ENCODE measurements around the gene KCNJ6.

KCNJ6 gene

DNA sequence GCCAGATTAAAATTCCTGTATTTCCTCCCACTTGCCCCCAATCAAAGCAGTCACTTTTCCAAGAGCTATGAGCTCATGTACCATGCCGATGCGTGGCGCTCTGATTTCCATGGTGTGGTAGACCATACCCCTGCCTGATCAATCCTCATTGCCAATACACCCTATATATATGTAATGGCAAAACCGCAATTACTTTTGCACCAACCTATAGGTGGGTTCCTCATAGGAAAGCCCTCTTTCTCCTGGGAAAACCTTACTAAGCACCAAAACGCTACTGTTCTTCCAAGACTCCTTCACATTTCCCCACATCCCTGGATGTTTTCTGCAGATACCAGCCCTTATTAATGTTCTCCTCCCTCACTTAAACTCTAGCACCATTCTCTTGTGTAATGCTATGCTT is 11.0 kb downstream of the KCNJ6 start:
- FAIRE-seq (no peak), DNase-seq (ENCODE audit: low spot score) (no peak)

DNA sequence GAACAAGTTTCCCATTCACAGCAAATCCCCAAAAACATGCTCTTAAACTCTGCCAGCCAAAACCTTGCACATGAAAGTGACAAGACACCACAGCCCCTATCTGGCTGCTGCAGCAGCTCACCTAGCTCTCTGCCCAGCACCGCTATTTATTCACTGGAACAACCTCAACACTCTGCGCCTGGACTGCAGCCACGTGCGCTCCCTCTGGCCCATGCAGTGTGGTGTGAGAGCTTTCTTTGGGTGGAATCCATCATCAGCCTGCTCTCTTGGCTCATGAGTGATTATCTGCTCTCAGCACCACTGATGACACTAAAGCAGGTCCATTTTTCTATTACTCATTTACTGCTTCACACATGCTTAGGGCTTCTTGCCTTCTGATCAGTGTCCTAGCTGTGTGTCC is 11.4 kb downstream of the KCNJ6 start:
- no peak for DNase-seq (ENCODE audit: low spot score)
- no peak for FAIRE-seq

DNA sequence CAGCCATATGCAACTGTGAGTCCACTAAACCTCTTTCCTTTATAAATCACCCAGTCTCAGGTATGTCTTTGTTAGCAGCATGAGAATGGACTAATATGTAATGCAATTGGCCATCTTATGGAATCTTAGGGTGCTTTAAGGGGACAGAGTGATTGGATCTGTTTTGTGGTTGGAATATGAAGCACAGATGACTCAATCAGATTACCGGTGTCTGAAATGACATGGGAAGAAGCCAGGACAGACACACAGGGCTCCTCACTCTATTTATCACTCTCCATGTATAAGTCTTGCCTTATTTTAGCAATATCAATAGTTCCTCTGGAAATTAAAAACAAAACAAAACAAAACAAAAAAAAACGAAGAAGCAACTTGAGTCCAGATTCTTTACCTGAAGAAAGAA is 12.9 kb downstream of the KCNJ6 start:
- FAIRE-seq: no peak
- DNase-seq (ENCODE audit: low spot score): no peak

DNA sequence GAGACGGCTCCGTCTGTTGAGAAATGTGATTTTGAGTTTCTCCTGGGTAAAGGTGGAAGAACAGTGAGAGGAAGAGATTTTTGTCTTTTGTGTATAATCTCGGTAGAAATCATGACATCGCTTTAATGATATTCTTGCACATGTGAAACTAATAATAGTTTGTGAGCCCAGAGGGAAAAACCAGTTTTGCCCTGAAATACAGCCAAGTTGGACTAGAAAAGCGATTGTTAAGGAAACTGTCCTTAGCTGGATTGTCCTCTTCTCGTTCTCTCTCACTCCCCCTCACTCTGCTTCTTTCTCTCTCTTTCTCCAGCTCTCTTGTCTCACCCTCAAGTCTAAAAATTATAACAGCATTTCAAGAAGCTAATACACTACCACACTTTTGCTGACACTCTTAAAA is 17.1 kb downstream of the KCNJ6 start:
- no peak for FAIRE-seq
- DNase-seq (ENCODE audit: low spot score): no peak

DNA sequence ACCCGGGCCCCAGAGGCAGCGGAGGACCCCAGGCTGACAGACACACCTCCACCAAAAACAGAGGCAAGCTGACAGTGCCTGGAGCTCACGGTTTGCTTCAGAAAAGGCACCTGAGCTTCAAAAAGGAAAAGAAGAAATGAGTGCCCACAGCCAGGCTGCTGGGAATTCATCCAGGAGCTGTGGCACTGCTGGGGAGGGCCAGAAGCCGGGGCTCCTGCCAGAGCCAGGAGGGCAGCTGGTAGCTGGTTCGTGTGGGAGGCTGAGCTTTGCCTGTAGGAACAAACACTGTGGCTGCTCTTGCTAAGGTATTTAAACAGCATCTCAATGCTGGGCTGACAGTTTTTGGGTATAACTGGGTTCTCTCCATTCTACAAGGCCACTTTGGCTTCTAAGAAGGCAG is 19.5 kb downstream of the KCNJ6 start:
- FAIRE-seq: no peak
- DNase-seq (ENCODE audit: low spot score): no peak

DNA sequence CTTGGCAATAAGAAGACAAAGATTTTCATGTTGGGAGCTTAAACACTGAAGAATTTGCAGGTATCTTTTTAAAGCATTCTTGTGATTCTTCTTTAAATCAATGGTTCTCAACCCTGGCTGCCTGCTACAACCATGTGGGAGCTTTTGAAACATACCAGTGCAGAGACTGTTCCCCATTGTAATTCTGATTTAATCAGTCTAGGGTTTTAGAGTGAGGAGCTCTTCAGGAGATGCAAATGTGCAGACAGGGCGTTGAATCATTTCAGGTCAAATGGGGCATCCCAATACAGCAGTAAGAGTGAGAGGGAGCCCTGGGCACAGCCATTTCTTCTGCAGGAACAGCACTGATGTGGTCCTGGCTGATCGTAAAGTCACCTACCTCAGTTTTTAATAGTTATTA is 24.3 kb downstream of the KCNJ6 start:
- no peak for DNase-seq (ENCODE audit: low spot score)
- no peak for FAIRE-seq

DNA sequence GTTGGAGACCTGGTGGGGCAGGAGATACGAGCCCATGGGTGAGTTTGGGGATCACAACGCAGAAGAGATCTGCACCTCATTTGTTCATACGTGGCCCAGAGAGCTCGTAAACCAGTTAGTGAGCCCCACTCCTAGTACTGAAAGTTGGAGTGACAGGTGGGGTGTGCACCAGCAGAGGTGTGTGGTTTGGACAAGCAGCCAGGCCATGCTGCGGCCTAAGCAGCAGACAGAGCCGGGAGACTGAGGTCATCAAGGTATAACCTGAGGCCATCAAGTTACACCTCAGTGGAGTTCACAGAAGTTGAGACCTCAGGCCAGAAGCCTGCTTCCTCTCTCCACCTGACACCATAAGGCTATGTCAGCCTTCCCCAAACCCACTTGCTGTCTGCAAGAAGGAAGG is 27.6 kb downstream of the KCNJ6 start:
- DNase-seq (ENCODE audit: low spot score) (no peak), FAIRE-seq (no peak)

DNA sequence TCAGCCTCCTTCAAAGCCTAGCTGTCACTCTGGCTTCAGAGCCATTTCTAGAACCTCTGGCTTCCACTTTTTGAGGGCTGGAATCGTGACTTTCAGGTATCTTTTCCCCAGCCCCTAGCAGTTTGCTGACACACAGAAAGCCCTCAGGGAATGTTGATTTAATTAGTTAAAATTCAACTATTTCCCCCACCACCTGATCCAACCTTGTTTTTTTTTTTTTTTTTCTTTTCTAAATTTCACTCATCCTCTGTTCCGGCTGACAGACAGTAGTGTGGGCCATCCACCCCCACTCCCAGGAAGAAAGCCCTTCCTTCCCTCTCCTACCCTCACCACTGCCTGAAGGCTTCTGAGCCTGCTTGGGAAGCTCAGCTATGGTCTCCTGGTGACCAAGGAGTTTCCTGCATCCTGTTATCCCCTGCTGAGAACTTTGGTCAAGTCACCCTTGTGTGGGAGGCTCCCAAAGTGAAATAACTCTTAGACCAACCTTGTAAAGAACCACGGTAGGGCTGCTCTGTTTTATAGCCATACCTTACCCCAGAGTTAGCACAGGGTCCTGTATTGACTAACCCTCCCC is 29.4 kb downstream of the KCNJ6 start:
- no peak for FAIRE-seq
- no peak for DNase-seq (ENCODE audit: low spot score)

DNA sequence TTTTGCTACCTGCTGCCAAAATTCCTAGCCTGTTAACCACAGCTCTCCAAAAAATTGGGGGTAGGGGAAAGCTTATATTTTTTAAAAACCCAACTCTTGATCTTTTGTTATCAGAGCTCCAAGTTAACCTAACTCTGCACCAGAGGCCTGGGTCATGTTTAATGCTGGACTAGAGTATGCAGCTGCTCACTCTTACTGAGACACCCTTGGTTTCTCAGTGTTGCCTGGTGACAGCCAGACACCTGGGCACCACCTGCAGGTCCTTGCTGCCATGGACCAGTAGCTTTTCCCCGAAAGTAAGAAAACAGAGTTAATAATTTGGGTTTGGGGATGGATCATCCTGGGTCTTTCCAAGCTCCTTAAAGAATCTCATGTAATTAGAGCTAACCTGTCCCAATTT is 30.1 kb downstream of the KCNJ6 start:
- FAIRE-seq (no peak), DNase-seq (ENCODE audit: low spot score) (no peak)

DNA sequence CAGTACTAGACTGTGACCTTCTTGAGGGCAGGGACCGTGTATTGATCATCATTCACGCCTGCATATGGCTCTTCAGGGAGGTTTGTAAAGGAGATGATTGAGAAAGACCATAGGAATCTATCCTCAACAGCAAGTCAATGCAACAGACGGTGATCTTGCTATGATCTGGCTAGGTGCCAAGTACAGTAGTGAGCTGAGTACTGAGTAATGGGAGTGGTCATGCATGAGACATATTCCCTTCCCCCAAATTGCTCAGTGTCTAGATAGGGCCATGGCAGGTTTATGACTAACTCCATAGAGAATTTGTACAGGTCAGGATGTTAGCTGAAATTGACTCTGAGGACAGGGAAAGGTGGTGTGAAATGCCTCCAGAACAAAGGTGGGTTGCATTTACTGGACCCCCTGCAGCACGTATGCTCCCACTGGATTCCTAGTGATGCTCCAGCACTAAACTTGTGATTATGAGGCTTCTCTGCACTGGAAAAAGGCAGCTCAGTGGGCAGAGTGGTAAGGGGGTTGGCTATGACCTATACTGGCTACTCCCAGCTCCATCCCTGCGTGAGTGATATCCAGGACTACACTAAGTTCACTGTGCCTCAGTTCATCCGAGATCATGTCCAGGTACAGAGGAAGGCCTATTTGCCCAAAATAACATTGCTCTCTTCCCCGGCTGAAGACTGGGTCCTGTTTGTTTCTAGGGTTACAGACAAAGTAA is 37.2 kb downstream of the KCNJ6 start:
- no peak for FAIRE-seq
- DNase-seq (ENCODE audit: low spot score): peak; percentile 43

DNA sequence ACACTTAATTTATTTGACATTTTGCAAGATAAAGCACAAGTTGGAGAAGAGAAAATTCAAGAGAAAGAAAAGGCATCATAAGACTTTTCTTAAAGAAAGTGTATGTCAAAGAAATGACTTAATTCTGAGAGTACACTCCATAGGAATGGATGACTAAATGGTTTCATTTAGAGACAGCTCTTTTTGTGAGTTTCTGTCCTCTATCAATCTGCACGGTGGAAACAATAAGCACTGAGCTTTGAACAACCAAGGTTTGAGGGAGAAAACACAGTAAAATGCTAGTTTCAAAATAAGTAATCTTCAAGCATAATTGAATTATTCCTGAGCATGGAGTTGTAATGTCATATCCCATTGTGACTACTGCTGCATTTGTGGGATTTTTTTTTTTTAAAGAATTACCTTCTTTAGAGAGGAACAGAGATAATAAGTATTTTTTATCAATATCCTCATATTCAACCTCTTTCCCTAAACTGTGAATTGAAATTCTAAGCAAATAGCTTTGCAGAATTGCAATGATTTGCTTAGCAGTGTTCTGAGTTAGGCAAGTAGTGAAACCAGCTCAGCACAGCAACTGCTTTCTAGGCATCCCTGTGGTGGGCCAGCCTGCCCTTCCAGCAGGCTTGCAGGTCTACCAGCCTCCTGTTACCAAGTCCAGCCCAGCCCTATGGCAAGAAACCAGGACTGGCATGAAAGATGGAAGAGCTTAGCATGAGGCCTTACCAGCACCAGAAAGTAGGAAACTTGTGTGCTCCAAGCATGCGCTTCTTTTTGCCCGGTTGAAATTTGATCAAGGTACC is 38.2 kb downstream of the KCNJ6 start:
- DNase-seq (ENCODE audit: low spot score) (no peak), FAIRE-seq (no peak)

DNA sequence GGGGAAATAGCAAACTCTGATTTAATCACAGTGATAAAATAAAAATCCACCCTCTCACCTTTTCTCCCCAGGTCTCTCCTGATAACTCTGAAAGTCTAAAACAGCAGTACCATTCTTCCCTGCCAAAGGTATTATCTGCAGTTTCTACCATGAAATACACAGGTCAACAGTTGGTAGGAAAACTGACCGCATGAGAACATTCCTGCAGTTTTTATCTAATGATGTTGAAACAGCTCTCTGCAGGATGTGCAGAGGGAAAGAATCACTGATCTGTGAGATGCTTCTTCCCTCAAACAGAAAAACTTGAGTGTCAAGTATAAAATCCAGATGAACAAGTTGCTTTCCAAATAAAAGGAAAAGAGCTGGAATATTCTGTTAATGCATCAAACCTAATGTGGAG is 39.1 kb downstream of the KCNJ6 start:
- FAIRE-seq: no peak
- DNase-seq (ENCODE audit: low spot score): no peak

DNA sequence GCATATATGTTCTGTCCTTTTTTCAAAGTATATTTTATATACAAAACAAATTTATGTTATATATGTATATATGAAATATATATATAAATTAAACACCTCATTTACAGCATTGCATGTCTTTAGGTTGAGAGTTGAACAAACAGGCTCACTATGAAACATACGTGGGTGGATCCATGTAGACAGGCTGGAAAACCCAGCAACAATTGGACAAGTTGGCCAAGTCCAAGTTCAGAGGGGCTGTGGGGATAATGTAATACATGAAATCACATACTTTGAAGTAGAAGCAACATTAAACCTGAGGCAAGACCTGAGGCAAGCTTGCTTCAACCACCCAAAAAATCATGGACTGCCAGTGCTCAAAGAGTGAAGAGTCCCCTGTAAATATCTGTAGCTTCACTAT is 39.7 kb downstream of the KCNJ6 start:
- no peak for FAIRE-seq
- DNase-seq (ENCODE audit: low spot score): no peak

DNA sequence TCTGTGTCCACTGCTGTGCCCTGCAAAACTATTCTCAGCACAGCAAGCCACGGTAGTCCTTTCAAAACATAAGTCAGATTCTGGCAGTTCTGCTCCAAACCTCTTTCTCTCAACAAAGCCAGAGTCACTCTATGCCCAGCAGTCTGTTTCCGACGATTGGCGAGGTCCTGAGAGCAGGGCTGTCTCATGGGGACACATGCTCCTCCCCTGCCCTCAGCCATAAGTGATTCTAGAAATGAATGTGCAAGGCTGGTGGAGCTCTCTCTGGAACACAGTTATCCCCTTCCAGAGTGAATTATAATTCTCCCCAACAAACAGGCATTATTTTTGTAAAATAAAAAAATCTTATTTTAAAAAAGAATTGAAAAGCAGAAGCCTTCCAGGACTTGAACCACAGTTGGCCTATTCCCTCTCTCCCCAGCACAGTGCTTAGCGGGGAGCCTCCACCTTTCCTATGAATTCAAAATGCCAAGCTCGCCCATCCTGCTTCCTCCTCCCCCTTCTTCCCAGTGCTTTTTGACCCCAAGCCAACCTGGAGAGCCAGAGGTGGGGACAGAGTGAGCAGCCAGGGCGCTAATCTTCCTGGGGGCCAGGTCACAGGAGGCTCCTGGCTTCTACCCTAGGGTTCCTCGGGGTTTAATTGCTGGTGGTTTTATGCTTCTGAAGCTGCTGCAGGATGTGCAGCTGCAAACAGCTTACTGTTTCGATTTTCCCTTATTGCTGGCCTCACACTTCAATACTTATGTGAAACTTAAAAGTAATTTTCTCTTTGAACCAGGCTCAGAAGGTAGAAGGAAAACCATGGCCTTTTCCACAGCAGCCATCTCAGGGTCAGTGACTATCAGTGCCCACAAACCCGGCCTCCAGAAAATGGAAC is 41.1 kb downstream of the KCNJ6 start:
- DNase-seq (ENCODE audit: low spot score) (no peak), FAIRE-seq (no peak)

DNA sequence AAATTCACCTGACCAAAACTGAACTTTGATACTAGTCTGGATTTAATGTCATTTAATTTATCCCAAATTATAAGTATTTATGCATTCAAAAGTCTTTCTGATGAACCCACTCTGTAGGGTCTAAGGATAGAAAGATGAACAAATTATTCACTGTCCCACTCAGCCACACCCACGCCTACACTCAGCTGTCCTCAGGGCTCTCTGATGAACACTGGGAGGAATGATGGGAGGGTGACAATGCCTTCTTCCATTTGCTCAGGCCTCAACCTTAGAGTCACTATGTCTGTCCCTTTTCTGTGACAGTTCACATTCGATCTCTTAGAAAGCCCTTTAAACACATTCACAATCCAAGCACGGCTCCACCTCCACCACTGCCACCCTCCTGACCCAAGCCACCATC is 41.8 kb downstream of the KCNJ6 start:
- FAIRE-seq (no peak), DNase-seq (ENCODE audit: low spot score) (no peak)

DNA sequence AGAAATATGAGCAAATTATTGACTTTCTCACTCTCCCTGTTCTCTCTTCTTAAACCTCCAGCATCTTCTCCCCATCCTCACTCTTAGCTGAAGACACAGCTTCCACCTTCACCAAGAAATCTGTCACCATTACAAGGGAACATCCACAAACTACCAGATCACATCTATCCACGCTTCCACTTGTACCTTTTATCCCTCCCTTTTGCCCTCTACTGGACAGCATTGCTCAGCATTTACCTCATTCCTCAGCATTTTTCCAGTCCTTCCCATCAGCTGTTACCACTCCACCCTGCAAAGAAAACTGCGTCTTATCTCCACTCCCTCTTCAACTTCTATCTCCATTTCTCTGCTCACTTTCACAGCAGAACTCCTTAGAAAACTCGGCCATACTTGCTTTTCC is 42.6 kb downstream of the KCNJ6 start:
- FAIRE-seq: no peak
- DNase-seq (ENCODE audit: low spot score): no peak

DNA sequence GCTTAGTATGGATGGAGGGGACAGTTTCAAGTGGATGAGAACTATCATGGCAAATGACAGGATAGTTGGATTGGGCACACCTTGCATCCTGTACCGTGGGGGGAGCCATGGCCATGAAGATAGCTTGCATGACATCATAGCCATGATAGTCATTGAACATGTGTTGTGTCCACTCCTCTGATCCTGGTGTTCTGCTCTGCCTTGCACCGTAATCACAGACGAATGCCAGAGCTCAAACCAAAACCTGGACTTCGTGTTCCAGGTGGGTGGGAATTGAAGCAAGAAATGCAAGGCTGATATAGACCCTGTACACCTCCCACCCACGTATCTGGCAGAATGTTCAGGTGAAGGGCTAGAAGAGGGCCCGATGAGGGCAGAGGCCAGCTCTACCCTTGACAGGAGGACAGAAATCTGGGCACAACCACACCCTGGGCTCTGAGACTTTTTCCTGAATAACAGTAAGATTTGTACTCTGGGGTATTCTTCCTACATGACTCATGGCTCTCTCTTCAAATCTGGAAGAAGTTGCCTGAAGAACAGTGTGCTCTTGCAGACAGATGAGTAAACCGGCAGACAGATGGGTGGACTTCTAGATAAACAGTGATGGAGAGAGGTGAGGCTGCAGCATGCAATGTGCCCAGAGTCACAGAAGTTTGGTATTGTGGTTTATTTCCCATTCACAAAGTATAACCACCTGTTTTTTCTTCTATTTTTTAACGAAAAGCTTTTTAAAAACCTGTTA is 45.0 kb downstream of the KCNJ6 start:
- DNase-seq (ENCODE audit: low spot score): peak; percentile 4
- no peak for FAIRE-seq

DNA sequence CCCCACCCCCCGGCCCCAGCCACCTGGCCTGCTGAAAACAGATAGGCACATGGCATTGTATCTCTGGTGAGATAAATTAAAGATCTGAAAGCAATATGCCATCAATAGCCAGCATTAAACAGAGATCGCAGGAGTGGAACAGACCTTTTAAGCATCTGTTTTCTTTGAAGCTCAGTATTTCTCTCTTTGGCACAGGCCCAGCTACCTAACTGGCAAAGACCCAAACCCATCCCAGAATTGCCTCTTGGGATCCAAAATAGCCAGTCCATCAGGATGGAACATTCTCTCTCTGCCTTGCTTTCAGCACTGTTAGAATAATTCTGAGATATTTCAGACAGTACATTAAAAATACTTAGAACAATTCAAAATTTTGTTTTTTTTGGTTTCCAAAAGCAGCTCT is 46.0 kb downstream of the KCNJ6 start:
- FAIRE-seq: no peak
- DNase-seq (ENCODE audit: low spot score): no peak

DNA sequence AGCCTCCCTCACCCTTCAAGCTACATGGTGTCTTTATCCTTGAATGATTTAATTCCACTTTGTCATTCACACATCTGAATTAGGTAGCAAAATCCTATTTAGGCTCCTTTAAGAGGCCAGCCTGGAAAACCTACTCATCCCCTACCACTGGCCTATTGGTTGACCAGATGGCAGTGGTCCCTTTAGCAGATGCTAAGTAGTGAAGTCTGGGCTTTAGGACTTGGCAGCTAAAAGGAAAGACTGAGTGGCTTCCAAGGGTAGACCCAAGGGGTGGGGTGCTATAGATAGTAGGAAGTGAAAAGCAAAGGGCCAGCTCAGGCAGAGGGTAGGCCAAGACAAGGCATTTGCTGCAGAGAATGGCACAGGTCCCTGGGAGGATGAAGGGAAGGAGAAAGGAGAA is 46.6 kb downstream of the KCNJ6 start:
- DNase-seq (ENCODE audit: low spot score) (no peak), FAIRE-seq (no peak)

DNA sequence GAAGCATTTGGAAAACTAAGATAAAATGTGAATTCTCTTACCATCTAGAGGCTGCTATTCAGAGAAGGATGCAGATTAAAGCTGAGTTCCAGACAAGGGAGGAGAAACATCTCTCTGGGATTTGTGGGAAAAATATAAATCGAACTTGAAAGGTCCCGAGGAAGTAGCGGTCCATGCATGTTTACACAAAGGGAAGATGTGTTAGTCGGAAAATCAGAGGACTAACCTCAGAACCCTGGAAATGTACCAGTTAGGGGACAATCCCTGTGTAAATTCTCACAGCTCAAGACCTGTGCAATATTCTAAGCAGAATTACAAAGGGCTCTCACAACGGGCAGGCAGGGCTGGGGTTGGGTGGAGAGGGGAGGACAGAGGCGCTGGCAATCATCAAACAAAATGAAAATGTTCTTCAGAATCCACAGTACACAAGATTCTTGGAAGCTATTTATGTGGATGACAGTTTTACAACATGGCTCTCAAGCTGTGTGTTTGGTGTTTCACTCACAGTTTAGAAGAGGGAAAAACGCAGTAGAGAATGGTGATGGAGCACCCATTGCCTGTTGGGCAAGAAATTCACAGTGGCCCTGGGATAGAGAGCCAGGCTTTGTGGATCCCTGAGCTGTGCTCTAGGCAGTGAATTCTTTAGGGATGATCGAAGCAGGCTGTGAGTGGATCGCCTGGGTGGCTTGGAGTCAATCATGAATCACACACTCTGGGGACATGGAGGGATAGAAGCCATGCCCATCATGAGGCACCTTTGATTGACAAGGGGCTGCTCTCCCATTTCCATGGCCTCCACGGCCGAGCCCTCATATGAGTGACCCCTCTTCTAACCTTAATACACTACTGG is 47.6 kb downstream of the KCNJ6 start:
- no peak for FAIRE-seq
- peak; percentile 4 for DNase-seq (ENCODE audit: low spot score)
